Measurements from ENCODE around the gene FILIP1L. TPM values are rescaled to one million over a fixed set of nuclear protein-coding genes. Genes with fewer than 3 reads are reported as not detected.

The FILIP1L gene
- total and polyA plus RNA-seq, 2 of the 8 experiments (the other 6 are each of a cell fraction or from before 2014, with no cell fraction given) = 0.06 to 0.09 TPM

DNA sequence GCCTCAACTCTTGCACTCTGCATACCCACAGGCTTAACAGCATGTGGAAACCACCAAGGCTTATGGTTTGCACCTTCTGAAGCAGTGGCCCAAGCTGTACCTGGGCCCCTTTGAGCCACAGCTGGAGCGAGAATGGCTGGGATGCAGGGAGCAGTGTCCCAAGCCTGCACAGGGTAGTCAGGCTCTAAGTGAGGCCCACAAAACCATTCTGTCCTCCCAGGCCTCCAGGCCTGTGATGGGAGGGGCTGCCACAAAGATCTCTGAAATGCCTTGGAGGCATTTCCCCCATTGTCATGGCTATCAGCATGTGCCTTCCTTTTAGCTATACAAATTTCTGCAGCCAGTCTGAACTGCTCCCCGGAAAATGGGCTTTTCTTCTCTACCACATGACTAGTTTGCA lies 309.1 kb downstream of the FILIP1L start (continued):
- TF ChIP-seq HDAC2 (IDR thresholded peaks at IDR 0.05; ENCODE audit: borderline replicate concordance in 1 of 2, low read depth in 2 of 2, low read length in 2 of 2) (no peak), KDM4A (IDR thresholded peaks at IDR 0.05; ENCODE audit: low read depth, low read length, severe bottlenecking) (no peak), PHF8 (conservative IDR thresholded peaks at IDR 0.05; ENCODE audit: low read depth, low read length) (no peak), TBP (IDR thresholded peaks at IDR 0.05; ENCODE audit: low read depth, low read length) (no peak), HDAC6 (IDR thresholded peaks at IDR 0.05; ENCODE audit: low read depth, low read length) (no peak), SAP30 (IDR thresholded peaks at IDR 0.05; ENCODE audit: insufficient read depth, insufficient replicate concordance, low read length) (no peak)

Data from H1 (cell line).